Osteocyte (in vitro differentiated cells): ENCODE results near the gene TRERF1. TPM values are rescaled to one million over a fixed set of nuclear protein-coding genes. Genes with fewer than 3 reads are reported as not detected.
"Not testable (repeated sequence)": the region's sequence is repeated elsewhere in the genome, so short reads cannot be mapped to it uniquely, and the experiment has no call there.

Source experiments
- DNase-seq: peaks from one replicate; pipeline ENCODE4 v3.0.0; 2021; ENCODE audit warnings: mixed read lengths; ENCODE audit not compliant: unreplicated experiment; ENCODE audit errors: extremely low spot score
- H3K27ac Mint-ChIP-seq: one replicate; pipeline ENCODE4 v1.8.0; 2021; ENCODE audit warnings: mild to moderate bottlenecking, mixed read lengths; ENCODE audit not compliant: unreplicated experiment
- H3K27me3 Mint-ChIP-seq: one replicate; pipeline ENCODE4 v1.8.0; 2021; ENCODE audit warnings: mixed read lengths; ENCODE audit not compliant: unreplicated experiment
- H3K36me3 Mint-ChIP-seq: one replicate; pipeline ENCODE4 v1.8.0; 2021; ENCODE audit warnings: mixed read lengths; ENCODE audit not compliant: unreplicated experiment
- H3K4me1 Mint-ChIP-seq: one replicate; pipeline ENCODE4 v1.8.0; 2021; ENCODE audit warnings: mixed read lengths; ENCODE audit not compliant: unreplicated experiment
- H3K4me3 Mint-ChIP-seq: one replicate; pipeline ENCODE4 v1.8.0; 2021; ENCODE audit warnings: mild to moderate bottlenecking, moderate library complexity, mixed read lengths; ENCODE audit not compliant: unreplicated experiment
- H3K9me3 Mint-ChIP-seq: one replicate; pipeline ENCODE4 v1.8.0; 2021; ENCODE audit warnings: mixed read lengths; ENCODE audit not compliant: unreplicated experiment
- CTCF ChIP-seq: fragments of 200-600 bp; sonication (generic); IDR thresholded peaks from 2 replicates; pipeline ENCODE4 v1.5.0; 2021; ENCODE audit warnings: antibody characterized with exemption, mild to moderate bottlenecking, moderate library complexity
- total RNA-seq: library from RNA; stranded (reverse); gene quantifications from 2 replicates; pipeline ENCODE4 v1.2.1, GENCODE V29; 2021

TRERF1 gene
- total RNA-seq, 1 donor from 2014 or later = 6.4 TPM

- Mint-ChIP-seq H3K27ac (peak overlapping the region; percentile 33), H3K4me1 (peaks cover 28% of the 10 kb centered on the region), H3K4me3 (no peak overlapping the region), H3K36me3 (peaks cover 2% of the 10 kb centered on the region), H3K27me3 (no peaks in the 10 kb centered on the region), H3K9me3 (no peaks in the 10 kb centered on the region)
- no peak for DNase-seq
- no peak for TF ChIP-seq CTCF
Measured at GRCh38 chr6:42194056-42194455, 257.7 kb downstream of the TRERF1 start.

- H3K9me3 Mint-ChIP-seq = no peaks in the 10 kb centered on the region
- DNase-seq = no peak
- H3K27ac Mint-ChIP-seq = no peak overlapping the region
- no peak for TF ChIP-seq CTCF
- H3K4me3 Mint-ChIP-seq = no peak overlapping the region
- H3K4me1 Mint-ChIP-seq = peaks cover 28% of the 10 kb centered on the region
- H3K36me3 Mint-ChIP-seq = peaks cover 2% of the 10 kb centered on the region
- H3K27me3 Mint-ChIP-seq = no peaks in the 10 kb centered on the region
Measured at GRCh38 chr6:42193491-42193894, 258.2 kb downstream of the TRERF1 start.

- not testable (repeated sequence) for H3K9me3 Mint-ChIP-seq, DNase-seq, H3K4me3 Mint-ChIP-seq, H3K36me3 Mint-ChIP-seq, H3K27me3 Mint-ChIP-seq, H3K27ac Mint-ChIP-seq
- H3K4me1 Mint-ChIP-seq = peaks cover 28% of the 10 kb centered on the region
Measured at GRCh38 chr6:42192385-42192784, 259.3 kb downstream of the TRERF1 start.

- Mint-ChIP-seq H3K27me3 (no peaks in the 10 kb centered on the region), H3K4me1 (peaks cover 28% of the 10 kb centered on the region), H3K9me3 (no peaks in the 10 kb centered on the region), H3K36me3 (no peaks in the 10 kb centered on the region), H3K4me3 (no peak overlapping the region), H3K27ac (peak overlapping the region; percentile 54)
- DNase-seq = no peak
- no peak for TF ChIP-seq CTCF
Measured at GRCh38 chr6:42190554-42191183, 261.1 kb downstream of the TRERF1 start.

- Mint-ChIP-seq H3K4me3 (no peak overlapping the region), H3K9me3 (no peaks in the 10 kb centered on the region), H3K4me1 (peaks cover 24% of the 10 kb centered on the region), H3K36me3 (no peaks in the 10 kb centered on the region), H3K27me3 (no peaks in the 10 kb centered on the region), H3K27ac (no peak overlapping the region)
- DNase-seq = no peak
- TF ChIP-seq CTCF = no peak
Measured at GRCh38 chr6:42188406-42188805, 263.3 kb downstream of the TRERF1 start.

GRCh38 chr6:42185597-42185996 lies 266.1 kb downstream of the TRERF1 start:
- no peaks in the 10 kb centered on the region for H3K27me3 Mint-ChIP-seq
- no peak for DNase-seq
- no peak overlapping the region for H3K27ac Mint-ChIP-seq
- no peaks in the 10 kb centered on the region for H3K9me3 Mint-ChIP-seq
- H3K4me1 Mint-ChIP-seq = peaks cover 5% of the 10 kb centered on the region
- no peak overlapping the region for H3K4me3 Mint-ChIP-seq
- H3K36me3 Mint-ChIP-seq = no peaks in the 10 kb centered on the region
- TF ChIP-seq CTCF = no peak
